ENCODE measurements around the gene AFAP1. TPM values are rescaled to one million over a fixed set of nuclear protein-coding genes. Genes with fewer than 3 reads are reported as not detected.

AFAP1 gene
- polyA plus RNA-seq, 3 donors: not detected

DNA sequence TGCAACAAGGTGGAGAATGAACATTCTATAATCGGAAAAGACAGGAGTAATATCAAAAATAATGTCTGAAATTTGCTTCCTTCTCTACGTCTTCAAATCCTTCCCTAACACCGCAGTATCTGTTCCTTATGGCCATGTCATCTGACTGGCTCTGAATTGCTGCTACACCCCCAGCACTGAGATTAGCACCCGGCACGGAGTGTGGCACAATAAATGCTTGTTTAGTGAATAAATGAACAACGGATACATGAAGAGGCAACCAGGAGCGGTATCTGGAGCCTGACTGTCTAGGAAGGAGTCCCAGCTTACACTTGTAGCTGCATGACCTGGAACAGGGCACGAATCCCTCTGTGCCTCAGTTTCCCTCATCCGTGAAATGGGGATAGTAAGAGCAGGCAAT lies 164.3 kb downstream of the AFAP1 start:
- no peak overlapping the region for H3K4me3 ChIP-seq (replicated peaks in 1 of 3; ENCODE audit: low read depth in 2 of 3, low read length in 3 of 3)
- TF ChIP-seq, protein P1, sequence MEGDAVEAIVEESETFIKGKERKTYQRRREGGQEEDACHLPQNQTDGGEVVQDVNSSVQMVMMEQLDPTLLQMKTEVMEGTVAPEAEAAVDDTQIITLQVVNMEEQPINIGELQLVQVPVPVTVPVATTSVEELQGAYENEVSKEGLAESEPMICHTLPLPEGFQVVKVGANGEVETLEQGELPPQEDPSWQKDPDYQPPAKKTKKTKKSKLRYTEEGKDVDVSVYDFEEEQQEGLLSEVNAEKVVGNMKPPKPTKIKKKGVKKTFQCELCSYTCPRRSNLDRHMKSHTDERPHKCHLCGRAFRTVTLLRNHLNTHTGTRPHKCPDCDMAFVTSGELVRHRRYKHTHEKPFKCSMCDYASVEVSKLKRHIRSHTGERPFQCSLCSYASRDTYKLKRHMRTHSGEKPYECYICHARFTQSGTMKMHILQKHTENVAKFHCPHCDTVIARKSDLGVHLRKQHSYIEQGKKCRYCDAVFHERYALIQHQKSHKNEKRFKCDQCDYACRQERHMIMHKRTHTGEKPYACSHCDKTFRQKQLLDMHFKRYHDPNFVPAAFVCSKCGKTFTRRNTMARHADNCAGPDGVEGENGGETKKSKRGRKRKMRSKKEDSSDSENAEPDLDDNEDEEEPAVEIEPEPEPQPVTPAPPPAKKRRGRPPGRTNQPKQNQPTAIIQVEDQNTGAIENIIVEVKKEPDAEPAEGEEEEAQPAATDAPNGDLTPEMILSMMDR (IDR thresholded peaks at IDR 0.05): no peak
- H3K4me1 Mint-ChIP-seq: no peaks in the 10 kb centered on the region

DNA sequence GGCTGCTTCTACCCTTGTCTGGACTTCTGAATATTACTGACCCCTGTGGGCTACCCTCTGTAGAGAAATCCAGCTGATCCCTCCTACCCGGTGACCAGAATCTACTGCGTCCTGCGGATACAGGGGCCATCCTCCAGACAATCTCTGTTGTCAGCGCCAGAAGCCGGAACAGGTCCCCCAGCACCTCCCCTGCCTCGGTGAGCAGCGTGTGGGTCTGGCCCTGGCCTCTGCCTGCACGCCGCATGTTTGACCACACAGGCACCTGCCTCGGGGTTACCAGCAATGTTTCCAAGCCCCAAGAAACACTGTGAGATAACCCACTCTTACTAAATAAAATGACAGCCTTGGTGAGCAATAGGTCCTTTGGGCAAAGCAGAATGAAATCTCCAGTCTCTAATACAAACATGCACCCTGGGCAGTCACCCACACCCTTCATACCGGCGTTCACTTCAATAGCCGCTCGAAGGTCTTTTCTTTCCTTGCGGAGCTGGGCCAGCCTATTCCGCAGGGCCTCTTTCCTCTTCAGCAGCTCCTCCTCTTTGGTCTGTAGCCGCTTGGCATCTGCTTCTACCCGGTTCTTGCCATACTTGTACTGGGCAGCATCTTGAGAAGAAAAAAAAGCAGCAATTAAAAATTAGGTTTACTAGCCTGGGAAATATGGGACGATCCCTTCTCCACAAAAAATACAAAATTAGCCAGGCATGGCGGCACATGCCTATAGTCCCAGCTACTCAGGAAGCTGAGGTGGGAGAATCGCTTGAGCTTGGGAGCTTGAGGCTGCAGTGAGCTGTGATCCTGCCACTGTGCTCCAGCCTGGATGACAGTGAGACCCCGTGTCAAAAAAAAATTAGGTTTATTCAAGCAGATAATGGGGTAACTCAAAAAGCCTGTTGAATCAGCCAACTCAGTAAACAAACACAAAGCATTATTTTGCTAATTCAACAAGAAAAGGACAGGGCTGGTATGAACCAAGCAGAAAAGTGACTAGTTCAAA lies 165.1 kb downstream of the AFAP1 start:
- Histone ChIP-seq H3K4me3 (replicated peaks in 1 of 3; ENCODE audit: low read depth in 2 of 3, low read length in 3 of 3) (no peak overlapping the region), H2AFZ (ENCODE audit: insufficient read depth, low read depth, low read length, poor library complexity, severe bottlenecking) (no peak overlapping the region), H3K4me1 (ENCODE audit: control insufficient read depth in 1 of 2, insufficient read depth in 2 of 2, low read length in 2 of 2) (no peaks in the 10 kb centered on the region), H3K27me3 (ENCODE audit: control insufficient read depth in 2 of 2, insufficient read depth in 2 of 2, low read length in 2 of 2) (no peaks in the 10 kb centered on the region), H3K36me3 (replicated peaks in 1 of 2; ENCODE audit: control insufficient read depth in 1 of 2, insufficient read depth in 2 of 2, low read length in 2 of 2) (peaks cover 0 to 5% of the 10 kb centered on the region in 2 donors), H3K9ac (ENCODE audit: insufficient read depth, low read length, poor library complexity, severe bottlenecking) (no peak overlapping the region), H3K4me2 (replicated peaks; ENCODE audit: extremely low read depth, low read length, poor library complexity, severe bottlenecking) (no peak overlapping the region), H3K27ac (ENCODE audit: low read depth in 1 of 2, low read length in 2 of 2) (no peak overlapping the region), H3K79me2 (ENCODE audit: insufficient read depth, low read length) (no peaks in the 10 kb centered on the region), H4K20me1 (ENCODE audit: insufficient read depth, low read length) (no peaks in the 10 kb centered on the region), H3K9me3 (replicated peaks in 1 of 2; ENCODE audit: control insufficient read depth in 1 of 2, insufficient read depth in 1 of 2, low read length in 2 of 2) (no peaks in the 10 kb centered on the region)
- TF ChIP-seq, protein P1 (IDR thresholded peaks at IDR 0.05): no peak
- peaks cover 8 to 19% (median 9%) of the 10 kb centered on the region in 3 donors for H3K27me3 Mint-ChIP-seq (ENCODE audit: low read depth in 3 of 3)
- 94% methylated on average over 19 of the region's 22 CpGs for WGBS (ENCODE audit: insufficient coverage)
- H3K9me3 Mint-ChIP-seq: peaks cover 0 to 4% (median 0%) of the 10 kb centered on the region in 7 donors
- no peak for DNase-seq
- no peak overlapping the region for H3K4me3 Mint-ChIP-seq
- no peaks in the 10 kb centered on the region for H3K4me1 Mint-ChIP-seq
- intact Hi-C loops (cut with micrococcal nuclease): no loop called here
- H3K27ac Mint-ChIP-seq: no peak overlapping the region
- peaks cover 0 to 51% of the 10 kb centered on the region in 2 donors for H3K36me3 Mint-ChIP-seq

More for the DNA sequence above, 164.3 kb downstream of the AFAP1 start:
- Mint-ChIP-seq H3K4me3 (no peak overlapping the region), H3K27me3 (ENCODE audit: low read depth in 3 of 3) (peaks cover 6 to 15% (median 7%) of the 10 kb centered on the region in 3 donors), H3K36me3 (peaks cover 0 to 43% of the 10 kb centered on the region in 2 donors), H3K9me3 (no peaks in the 10 kb centered on the region), H3K27ac (peak overlapping the region in 1 of 7 donors; percentile 54)
- Histone ChIP-seq H3K9me3 (replicated peaks in 1 of 2; ENCODE audit: control insufficient read depth in 1 of 2, insufficient read depth in 1 of 2, low read length in 2 of 2) (no peaks in the 10 kb centered on the region), H3K9ac (ENCODE audit: insufficient read depth, low read length, poor library complexity, severe bottlenecking) (no peak overlapping the region), H3K4me1 (ENCODE audit: control insufficient read depth in 1 of 2, insufficient read depth in 2 of 2, low read length in 2 of 2) (no peaks in the 10 kb centered on the region), H3K36me3 (replicated peaks in 1 of 2; ENCODE audit: control insufficient read depth in 1 of 2, insufficient read depth in 2 of 2, low read length in 2 of 2) (peaks cover 0 to 5% of the 10 kb centered on the region in 2 donors), H2AFZ (ENCODE audit: insufficient read depth, low read depth, low read length, poor library complexity, severe bottlenecking) (no peak overlapping the region), H3K27ac (ENCODE audit: low read depth in 1 of 2, low read length in 2 of 2) (no peak overlapping the region), H3K4me2 (replicated peaks; ENCODE audit: extremely low read depth, low read length, poor library complexity, severe bottlenecking) (no peak overlapping the region), H3K27me3 (ENCODE audit: control insufficient read depth in 2 of 2, insufficient read depth in 2 of 2, low read length in 2 of 2) (no peaks in the 10 kb centered on the region), H4K20me1 (ENCODE audit: insufficient read depth, low read length) (no peaks in the 10 kb centered on the region), H3K79me2 (ENCODE audit: insufficient read depth, low read length) (no peaks in the 10 kb centered on the region)
- no peak for DNase-seq
- WGBS (ENCODE audit: insufficient coverage): 93% methylated on average over 4 of the region's 9 CpGs
- intact Hi-C loops (cut with micrococcal nuclease): no loop called here
